Psoas muscle (tissue), 8 donors: ENCODE data around the gene NTRK3. TPM values are rescaled to one million over a fixed set of nuclear protein-coding genes. Genes with fewer than 3 reads are reported as not detected.

Source experiments
- ATAC-seq, 4 donors: fragments of 200-7000 bp; cut with Tn5 transposase; one replicate each; pipeline ENCODE4 v1.9.1; 2020; ENCODE audit warnings: moderate library complexity in 3 of 4, mild to moderate bottlenecking in 2 of 4
- DNase-seq, 2 donors: peaks; one replicate each; pipeline ENCODE4 v3.0.0-alpha.2; 2020
- H3K27ac ChIP-seq: fragments of 200-600 bp; one replicate; pipeline ENCODE4 v1.8.0; 2022
- H3K27me3 ChIP-seq, 3 donors: fragments of 200-600 bp in 1 of 3; one replicate each; pipeline versions ENCODE4 v1.6.1 to v1.8.0; 2013 to 2022; ENCODE audit warnings: low read length in 2 of 3, mild to moderate bottlenecking in 2 of 3, moderate library complexity in 1 of 3; ENCODE audit not compliant: insufficient read depth in 3 of 3
- H3K36me3 ChIP-seq, 2 donors: fragments of 200-600 bp in 1 of 2; one replicate each; pipeline versions ENCODE4 v1.6.1 to v1.8.0; 2013 to 2022; ENCODE audit warnings: low read depth in 1 of 2, mild to moderate bottlenecking in 1 of 2, moderate library complexity in 1 of 2; ENCODE audit not compliant: insufficient read depth in 1 of 2
- H3K4me1 ChIP-seq: fragments of 200-600 bp; one replicate; pipeline ENCODE4 v1.8.0; 2022
- H3K4me3 ChIP-seq: fragments of 200-600 bp; one replicate; pipeline ENCODE4 v1.8.0; 2022; ENCODE audit warnings: mild to moderate bottlenecking
- H3K9me3 ChIP-seq: fragments of 200-600 bp; one replicate; pipeline ENCODE4 v1.8.0; 2022
- CTCF ChIP-seq: fragments of 200-600 bp; IDR thresholded peaks from one replicate; pipeline ENCODE4 v1.8.0; 2022; ENCODE audit warnings: antibody characterized with exemption
- WGBS, 3 donors: extraction: QIAGEN DNeasy Blood & Tissue Kit; methylation state at CpG; one replicate each; pipeline versions ENCODE4 v1.1.6 to v1.1.7; 2013; 5-methylcytosine and 5-hydroxymethylcytosine counted together
- intact Hi-C, 2 donors: fragments of 100-400 bp; cut with DNase I; formaldehyde crosslinking; loops; one replicate each; pipeline versions ENCODE4 v1.11.0 to v1.14.2; 2022
- polyA plus RNA-seq, 3 donors: library from polyadenylated mRNA; stranded (reverse); fragments of 200-250 nt; gene quantifications; one replicate each; pipeline ENCODE4 v1.2.3, GENCODE V29; 2013
- total RNA-seq, 4 donors: library from RNA; stranded (reverse); fragmentation: NEBNext Ultra II Directional in 2 of 4; extraction: Animal tissue kit (Norgen Biotek cat#: 25700) in 2 of 4; gene quantifications; one replicate each; pipeline versions ENCODE4 v1.2.1 to v1.2.4, GENCODE V29; 2021 to 2023
- donor health status: healthy with polysubstance abuse.
- donor health status: DM: no; HTN: no; CAD: no; lungs with moderate emphysema.
- donor health status: Bipolar disorder and iron deficiency.
- donor health status: healthy.
- donor health status: DM: yes; HTN: yes; CAD: no.
- donor health status: DM: no; HTN: no; CAD: no.
- donor health status: DM: no; HTN: no; CAD: no.
- donor health status: DM: yes; HTN: yes; CAD: no.

NTRK3 gene
- total and polyA plus RNA-seq, 7 donors: 0.17 to 1.7 (median 0.57) TPM

DNA sequence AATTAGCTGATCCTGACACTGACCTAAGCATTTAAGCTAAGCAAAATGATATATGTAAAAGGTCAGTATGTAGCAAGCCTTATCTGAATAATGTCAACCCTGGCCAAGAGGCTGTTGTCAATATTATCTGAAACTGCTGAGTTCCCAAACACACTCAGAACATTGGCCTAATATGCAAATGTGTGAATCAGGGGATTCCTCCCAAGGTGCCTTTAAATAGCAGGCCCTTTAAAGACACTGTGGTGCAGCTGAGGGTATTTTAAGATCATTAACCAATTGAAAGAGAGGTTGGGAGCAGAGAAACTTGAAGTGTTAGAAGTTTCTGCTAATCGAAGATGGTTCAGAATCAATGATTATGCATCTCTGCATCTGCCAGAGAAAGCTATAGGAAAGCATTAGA lies 207.0 kb downstream of the NTRK3 start:
- intact Hi-C loops: no loop called here
- no peak for TF ChIP-seq CTCF
- no peak overlapping the region for H3K4me3 ChIP-seq
- H3K36me3 ChIP-seq: no peaks in the 10 kb centered on the region
- no peaks in the 10 kb centered on the region for H3K27me3 ChIP-seq
- no peak overlapping the region for H3K27ac ChIP-seq
- H3K4me1 ChIP-seq: no peaks in the 10 kb centered on the region
- 68 to 82% (median 79%) methylated on average over 1 of the region's 1 CpG for WGBS, 3 donors
- no peaks in the 10 kb centered on the region for H3K9me3 ChIP-seq
- ATAC-seq (no peak), DNase-seq (no peak)

- WGBS, 3 donors: 53 to 76% (median 61%) methylated on average over 3 of the region's 3 CpGs
- Histone ChIP-seq H3K4me3 (no peak overlapping the region), H3K27me3 (no peaks in the 10 kb centered on the region), H3K4me1 (no peaks in the 10 kb centered on the region), H3K9me3 (no peaks in the 10 kb centered on the region), H3K27ac (no peak overlapping the region), H3K36me3 (no peaks in the 10 kb centered on the region)
- no peak for ATAC-seq
- TF ChIP-seq CTCF: no peak
- intact Hi-C loops: no loop called here
- DNase-seq: no peak
Measured at GRCh38 chr15:88048755-88049154, 207.8 kb downstream of the NTRK3 start.

GRCh38 chr15:88048237-88048636 lies 208.3 kb downstream of the NTRK3 start:
- Histone ChIP-seq H3K27ac (no peak overlapping the region), H3K27me3 (no peaks in the 10 kb centered on the region), H3K9me3 (no peaks in the 10 kb centered on the region), H3K36me3 (no peaks in the 10 kb centered on the region), H3K4me1 (no peaks in the 10 kb centered on the region), H3K4me3 (no peak overlapping the region)
- intact Hi-C loops: no loop called here
- no peak for DNase-seq
- WGBS, 3 donors: 23 to 30% (median 24%) methylated on average over 2 of the region's 2 CpGs
- ATAC-seq: no peak
- TF ChIP-seq CTCF: no peak

GRCh38 chr15:88046576-88047129 lies 209.9 kb downstream of the NTRK3 start:
- no peaks in the 10 kb centered on the region for H3K27me3 ChIP-seq
- no peak for TF ChIP-seq CTCF
- DNase-seq: no peak
- 85 to 91% (median 85%) methylated on average over 13 of the region's 13 CpGs for WGBS, 3 donors
- no peak overlapping the region for H3K27ac ChIP-seq
- no peak overlapping the region for H3K4me3 ChIP-seq
- H3K4me1 ChIP-seq: no peaks in the 10 kb centered on the region
- intact Hi-C loops: no loop called here
- no peaks in the 10 kb centered on the region for H3K36me3 ChIP-seq
- H3K9me3 ChIP-seq: no peaks in the 10 kb centered on the region
- ATAC-seq: no peak

- ATAC-seq (no peak), DNase-seq (no peak)
- Histone ChIP-seq H3K4me1 (no peaks in the 10 kb centered on the region), H3K9me3 (no peaks in the 10 kb centered on the region), H3K27me3 (no peaks in the 10 kb centered on the region), H3K36me3 (no peaks in the 10 kb centered on the region), H3K27ac (no peak overlapping the region), H3K4me3 (no peak overlapping the region)
- WGBS, 3 donors: 42 to 55% (median 43%) methylated on average over 1 of the region's 1 CpG
- no peak for TF ChIP-seq CTCF
- intact Hi-C loops: no loop called here
Measured at GRCh38 chr15:88043396-88043795, 213.1 kb downstream of the NTRK3 start.
